Amniotic epithelial cell (primary cell): ENCODE measurements around the gene RNF151.

Experiments used
- DNase-seq: peaks from one replicate; pipeline ENCODE4 v3.0.0-alpha.2; 2010; ENCODE audit warnings: low read depth

RNF151 gene

GRCh38 chr16:1978476-1979120, 11.9 kb downstream of the RNF151 start:
- no peak for DNase-seq

GRCh38 chr16:1979271-1980029, 12.8 kb downstream of the RNF151 start:
- DNase-seq, result peak; percentile 16

GRCh38 chr16:1980030-1980769, 13.5 kb downstream of the RNF151 start:
- DNase-seq, result no peak

DNA sequence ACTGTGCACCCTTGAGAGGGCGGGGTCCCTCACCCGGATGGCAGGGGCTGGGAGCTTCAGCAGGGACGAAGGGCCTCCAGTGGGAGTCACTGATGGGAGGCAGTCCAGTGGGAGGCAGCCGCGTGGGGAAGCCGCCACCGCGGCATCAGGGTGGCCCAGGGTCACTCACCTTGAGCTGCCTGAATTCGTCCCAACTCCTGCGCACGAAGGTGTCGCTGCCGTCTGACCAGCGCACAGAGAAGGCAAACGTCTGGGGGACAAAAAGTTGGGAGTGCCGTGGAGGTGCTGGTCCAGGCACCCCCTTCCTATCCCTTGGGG, 14.1 kb downstream of the RNF151 start:
- no peak for DNase-seq

- DNase-seq, result no peak
Observed at GRCh38 chr16:1981398-1981836, 14.8 kb downstream of the RNF151 start, which contains the start of gene NOXO1. Gene NOXO1, minus strand, starts transcription at chr16:1981469. Its CDS starts 290 bp downstream, at chr16:1981179.

DNA sequence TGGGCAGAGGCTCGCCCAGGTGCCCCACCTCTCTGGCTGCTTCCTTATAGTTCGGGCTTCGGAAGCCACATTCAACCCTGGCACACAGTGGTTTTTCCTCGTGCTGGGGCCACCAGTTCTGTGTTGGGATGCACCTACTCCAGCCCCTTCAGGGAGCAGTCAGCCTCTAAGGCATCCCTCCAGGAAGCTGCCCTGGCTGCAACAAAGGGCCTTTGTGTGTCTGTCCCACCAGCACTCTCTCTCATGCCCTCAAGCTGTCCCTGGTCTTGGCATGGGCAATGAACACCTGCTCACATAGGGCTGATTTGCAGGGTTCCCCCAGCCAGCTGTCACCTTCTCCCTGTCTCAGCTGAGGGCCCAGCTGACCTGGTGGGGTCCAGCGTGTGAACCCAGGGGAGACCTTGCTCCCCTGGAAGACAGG, 15.4 kb downstream of the RNF151 start:
- no peak for DNase-seq

DNA sequence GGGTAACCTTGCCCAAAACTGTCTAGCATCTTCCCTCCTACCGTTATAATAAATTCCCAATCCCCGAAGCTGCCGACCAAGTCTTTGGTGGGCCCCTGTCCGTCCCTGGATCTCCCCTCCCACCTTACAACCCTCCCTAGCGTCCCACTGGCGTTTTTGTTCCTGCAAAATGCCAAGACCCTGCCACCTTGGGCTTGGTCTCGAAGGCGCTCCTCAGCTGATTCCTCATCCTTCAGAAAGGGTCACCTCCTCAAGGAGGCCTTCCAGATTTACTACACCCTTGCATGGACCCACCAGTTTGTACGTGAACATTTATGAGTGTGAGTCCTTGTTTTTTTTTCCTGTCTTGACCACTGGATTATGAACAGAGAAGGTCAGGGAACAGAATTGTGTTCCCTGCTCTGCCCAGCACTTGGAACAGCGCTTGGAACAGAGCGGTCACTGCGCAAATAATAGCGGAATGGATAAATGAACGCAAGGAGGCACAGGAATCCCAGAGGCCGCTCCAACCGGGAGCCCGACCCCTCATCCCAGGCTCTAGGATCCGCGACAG, 16.4 kb downstream of the RNF151 start:
- DNase-seq, result peak; percentile 8

DNA sequence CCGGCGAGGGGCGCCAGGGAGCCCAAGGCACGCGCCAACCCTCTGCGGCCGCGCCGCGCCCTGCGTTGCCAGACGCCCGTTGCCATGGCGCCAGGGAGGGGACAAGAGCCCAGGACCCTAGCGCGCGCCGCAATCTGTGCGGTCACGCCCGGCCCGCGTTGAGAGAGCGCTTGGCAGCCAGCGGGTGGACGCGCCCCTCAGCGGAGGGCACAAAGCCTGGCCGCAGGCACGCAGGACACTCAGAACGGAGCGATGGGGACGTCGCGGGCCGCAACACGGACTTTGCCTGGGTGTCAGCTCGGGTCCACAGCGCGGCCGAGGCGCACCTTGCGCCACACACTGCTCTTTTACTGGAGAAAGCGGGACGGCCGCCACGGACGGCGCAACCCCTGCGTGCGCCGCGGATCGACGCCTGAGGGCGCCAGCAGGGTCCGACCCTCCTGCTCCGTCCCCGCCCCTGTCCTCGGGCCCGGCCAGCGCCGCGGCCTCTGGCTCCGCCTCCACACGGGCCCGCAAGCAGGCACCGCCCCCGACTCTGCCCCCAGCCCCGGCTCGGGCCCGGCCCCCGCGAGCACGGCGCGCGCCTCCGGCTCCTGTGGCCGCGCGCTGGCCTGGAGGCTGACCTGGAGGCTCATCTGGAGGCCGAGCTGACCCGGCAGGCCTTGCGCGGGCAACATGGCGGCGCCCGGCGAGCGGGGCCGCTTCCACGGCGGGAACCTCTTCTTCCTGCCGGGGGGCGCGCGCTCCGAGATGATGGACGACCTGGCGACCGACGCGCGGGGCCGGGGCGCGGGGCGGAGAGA, 17.1 kb downstream of the RNF151 start, which contains the start of gene GFER:
GFER (plus strand) TSS at position 650 of the 803 bp plus-strand sequence; CDS start at position 676, 26 bp downstream.
- DNase-seq, result peak; percentile 89

GRCh38 chr16:1984347-1985225, 17.9 kb downstream of the RNF151 start:
- DNase-seq, result peak; percentile 15

- DNase-seq, result no peak
Observed at GRCh38 chr16:1985466-1986150, 19.0 kb downstream of the RNF151 start.

- DNase-seq, result no peak
Observed at GRCh38 chr16:1987198-1987597, 20.5 kb downstream of the RNF151 start.

DNA sequence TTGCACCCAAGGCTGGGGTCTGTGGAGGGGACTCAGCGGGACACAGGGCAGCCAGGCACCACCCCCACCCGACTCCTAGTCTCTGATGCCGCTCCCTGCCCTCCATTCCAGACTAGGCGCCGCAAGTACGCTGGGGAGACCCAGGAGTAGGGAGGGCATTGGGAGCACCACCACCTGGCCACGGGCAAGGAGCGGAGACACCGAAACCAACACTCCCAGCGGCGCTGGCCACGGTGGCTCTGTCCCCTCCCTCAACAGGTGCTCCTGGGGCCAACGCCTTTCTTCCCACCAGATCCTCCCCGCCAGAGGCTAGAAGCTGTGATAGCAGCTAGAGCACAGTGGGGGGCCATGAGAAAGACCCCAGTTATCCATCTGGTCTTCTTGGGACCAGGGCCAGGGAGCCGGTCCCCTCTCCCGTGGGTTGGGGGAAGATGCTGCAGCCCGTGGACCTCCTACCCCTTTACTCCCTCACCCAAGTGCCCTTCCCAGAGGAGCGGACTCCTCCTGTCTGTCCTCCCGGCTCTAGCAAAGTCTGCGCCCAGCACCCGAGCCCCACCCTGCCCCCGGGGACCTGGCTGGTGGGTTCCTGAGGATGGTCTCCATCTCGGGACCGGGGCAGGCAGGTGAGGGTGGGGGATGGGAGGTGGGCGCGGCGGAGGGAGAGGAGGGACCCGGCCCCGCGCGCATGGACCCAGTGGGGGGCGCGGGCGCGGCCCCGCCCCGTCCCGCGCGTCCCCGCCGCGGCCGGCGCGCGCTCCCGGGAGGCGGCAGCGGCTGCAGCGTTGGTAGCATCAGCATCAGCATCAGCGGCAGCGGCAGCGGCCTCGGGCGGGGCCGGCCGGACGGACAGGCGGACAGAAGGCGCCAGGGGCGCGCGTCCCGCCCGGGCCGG, 22.8 kb downstream of the RNF151 start, which contains the start of gene SYNGR3:
SYNGR3 (plus strand) TSS at position 762 of the 892 bp plus-strand sequence. CDS start 133 bp downstream, outside the sequence.
- DNase-seq, result no peak

- DNase-seq, result no peak
Observed at GRCh38 chr16:1990101-1990350, 23.4 kb downstream of the RNF151 start.

DNA sequence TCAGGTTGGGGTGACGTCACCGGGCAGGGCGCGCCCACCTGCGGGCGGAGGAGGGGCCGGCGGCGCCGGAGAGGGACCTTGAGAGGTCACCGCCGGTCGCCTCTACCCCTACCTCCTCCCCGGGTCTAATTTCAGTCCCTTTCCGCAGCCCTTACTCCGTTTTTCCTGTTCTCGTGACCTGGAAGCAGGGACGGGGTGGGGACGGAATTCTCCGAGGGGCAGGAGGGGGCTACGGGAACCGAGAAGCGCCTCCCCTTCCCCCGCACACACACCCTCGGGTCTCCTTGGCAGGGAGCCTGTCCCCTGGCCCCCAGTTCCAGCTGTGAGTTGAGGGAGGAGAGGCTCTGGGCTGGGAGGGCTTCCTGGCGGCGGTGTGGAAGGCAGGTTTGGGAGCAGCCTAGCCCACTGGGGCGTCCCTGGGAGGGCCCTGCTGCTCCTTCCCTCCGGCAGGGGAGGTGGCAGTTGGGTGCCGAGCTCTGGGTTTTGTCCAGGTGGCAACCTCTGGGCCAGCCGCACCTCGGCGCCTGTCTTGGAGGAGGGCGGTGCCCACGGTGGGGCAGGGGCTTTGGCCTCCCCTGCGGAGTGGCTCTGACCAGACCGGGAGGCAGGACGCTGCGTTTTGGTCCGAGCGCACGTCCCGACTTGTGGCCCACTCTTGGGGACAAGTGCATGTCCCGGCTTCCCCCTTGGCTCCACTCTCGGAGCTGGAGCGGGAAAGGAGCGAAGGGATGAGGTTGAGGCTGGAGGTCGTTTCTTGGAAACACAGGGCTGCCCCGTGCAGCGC, 23.9 kb downstream of the RNF151 start:
- no peak for DNase-seq

GRCh38 chr16:1991135-1991551, 24.5 kb downstream of the RNF151 start:
- DNase-seq, result no peak

GRCh38 chr16:1991588-1991947, 24.9 kb downstream of the RNF151 start:
- DNase-seq, result no peak

- peak; percentile 83 for DNase-seq
Observed at GRCh38 chr16:1991948-1992703, 25.5 kb downstream of the RNF151 start.
